RWPE2 (cell line): Measurements from ENCODE around the gene NDUFB5.

Experiments
- ATAC-seq: fragments of 200-7000 bp; cut with Tn5 transposase; 3 replicates; pipeline ENCODE4 v1.9.1; 2021; ENCODE audit warnings: low read depth
- DNase-seq: peaks from one replicate; pipeline ENCODE4 v3.0.0-alpha.2; 2020; ENCODE audit warnings: low spot score
- H3K27ac ChIP-seq: fragments of 450-650 bp; 2 replicates; pipeline ENCODE4 v1.5.1; 2017; ENCODE audit warnings: mild to moderate bottlenecking; ENCODE audit not compliant: poor library complexity, severe bottlenecking
- H3K27me3 ChIP-seq: fragments of 250-450 bp; sonication (Bioruptor Pico); 2 replicates; pipeline ENCODE4 v1.5.1; 2021; ENCODE audit warnings: mild to moderate bottlenecking, moderate library complexity; ENCODE audit not compliant: insufficient read depth, poor library complexity, severe bottlenecking
- H3K36me3 ChIP-seq: fragments of 250-450 bp; sonication (Bioruptor Pico); 2 replicates; pipeline ENCODE4 v1.5.1; 2020; ENCODE audit warnings: low read depth, mild to moderate bottlenecking, moderate library complexity
- H3K4me1 ChIP-seq: fragments of 250-450 bp; sonication (Bioruptor Pico); 2 replicates; pipeline ENCODE4 v1.5.1; 2021; ENCODE audit warnings: mild to moderate bottlenecking, moderate library complexity; ENCODE audit not compliant: insufficient read depth, poor library complexity, severe bottlenecking
- H3K4me3 ChIP-seq: fragments of 250-450 bp; sonication (Bioruptor Pico); 2 replicates; pipeline ENCODE4 v1.5.1; 2021; ENCODE audit warnings: mild to moderate bottlenecking, moderate library complexity; ENCODE audit not compliant: severe bottlenecking
- H3K9me3 ChIP-seq: fragments of 250-450 bp; sonication (Bioruptor Pico); 2 replicates; pipeline ENCODE4 v1.5.1; 2021; ENCODE audit warnings: mild to moderate bottlenecking, moderate library complexity; ENCODE audit not compliant: severe bottlenecking
- CTCF ChIP-seq: fragments of 450-650 bp; IDR thresholded peaks from one replicate; pipeline ENCODE4 v1.5.1; 2017; ENCODE audit warnings: mild to moderate bottlenecking, moderate library complexity; ENCODE audit not compliant: poor library complexity, severe bottlenecking

NDUFB5 gene

GRCh38 chr3:179563271-179563783, 41.3 kb upstream of the NDUFB5 start:
- no peaks in the 10 kb centered on the region for H3K36me3 ChIP-seq
- H3K27me3 ChIP-seq, result peaks cover 4% of the 10 kb centered on the region
- peak overlapping the region; percentile 70 for H3K27ac ChIP-seq
- H3K4me1 ChIP-seq, result peaks cover 13% of the 10 kb centered on the region
- DNase-seq (peak; percentile 77), ATAC-seq (peak; percentile 72)
- TF ChIP-seq CTCF, result peak; percentile 27
- no peaks in the 10 kb centered on the region for H3K9me3 ChIP-seq
- H3K4me3 ChIP-seq, result peak overlapping the region; percentile 84

GRCh38 chr3:179565496-179565895, 39.1 kb upstream of the NDUFB5 start:
- Histone ChIP-seq H3K36me3 (peaks cover 19% of the 10 kb centered on the region), H3K4me3 (no peak overlapping the region), H3K27me3 (no peaks in the 10 kb centered on the region), H3K4me1 (peaks cover 13% of the 10 kb centered on the region), H3K9me3 (no peaks in the 10 kb centered on the region), H3K27ac (no peak overlapping the region)
- ATAC-seq (no peak), DNase-seq (no peak)
- TF ChIP-seq CTCF, result no peak

GRCh38 chr3:179580992-179581391, 23.6 kb upstream of the NDUFB5 start:
- H3K36me3 ChIP-seq, result peaks cover 94% of the 10 kb centered on the region
- H3K27me3 ChIP-seq, result no peaks in the 10 kb centered on the region
- H3K27ac ChIP-seq, result no peak overlapping the region
- H3K9me3 ChIP-seq, result no peaks in the 10 kb centered on the region
- no peak overlapping the region for H3K4me3 ChIP-seq
- no peak for DNase-seq
- TF ChIP-seq CTCF, result no peak
- ATAC-seq, result no peak
- no peaks in the 10 kb centered on the region for H3K4me1 ChIP-seq

- Histone ChIP-seq H3K4me1 (no peaks in the 10 kb centered on the region), H3K27me3 (no peaks in the 10 kb centered on the region), H3K27ac (no peak overlapping the region), H3K4me3 (no peak overlapping the region), H3K9me3 (no peaks in the 10 kb centered on the region), H3K36me3 (peaks cover 95% of the 10 kb centered on the region)
- ATAC-seq, result no peak
- no peak for DNase-seq
- no peak for TF ChIP-seq CTCF
Observed at GRCh38 chr3:179589143-179589542, 15.5 kb upstream of the NDUFB5 start.

GRCh38 chr3:179590669-179591068, 13.9 kb upstream of the NDUFB5 start:
- Histone ChIP-seq H3K36me3 (peaks cover 96% of the 10 kb centered on the region), H3K4me1 (no peaks in the 10 kb centered on the region), H3K9me3 (no peaks in the 10 kb centered on the region), H3K27me3 (no peaks in the 10 kb centered on the region), H3K4me3 (no peak overlapping the region), H3K27ac (no peak overlapping the region)
- TF ChIP-seq CTCF, result no peak
- DNase-seq (no peak), ATAC-seq (no peak)
